ENCODE data around the gene CCDC28A.

CCDC28A gene

DNA sequence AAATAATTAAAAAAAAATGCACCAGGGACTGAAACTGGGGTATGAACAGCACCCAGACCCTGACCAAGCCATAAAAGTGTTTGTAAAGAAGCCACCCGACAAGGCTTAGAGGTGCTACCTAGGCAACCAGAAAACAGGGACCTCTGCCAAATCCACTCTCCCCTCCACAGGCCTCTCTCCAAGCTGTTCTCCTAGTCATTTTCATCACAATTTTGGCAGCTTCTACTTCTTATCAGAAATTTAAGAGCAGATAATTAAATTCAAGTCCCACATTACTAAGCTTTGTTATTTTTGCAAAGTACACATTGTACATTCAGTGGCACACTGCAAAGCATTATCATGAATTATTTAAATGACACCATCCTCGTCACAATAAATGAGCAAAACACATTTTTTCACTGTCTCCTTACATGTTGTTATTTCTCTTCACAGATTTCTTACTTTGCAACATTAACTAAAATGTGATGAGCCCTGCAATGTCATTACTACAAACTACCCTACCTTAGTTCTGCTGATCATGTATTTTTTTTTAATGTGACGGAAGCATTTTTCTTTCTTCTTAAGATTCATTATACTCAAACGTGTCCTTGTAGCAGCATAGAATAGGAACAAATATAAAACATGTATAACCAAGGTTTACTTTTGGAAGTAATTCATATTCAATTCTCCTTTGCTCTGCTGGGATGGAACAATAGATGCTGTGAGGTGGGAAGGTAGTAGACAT is 60.4 kb downstream of the CCDC28A start:
- no peak for DNase-seq (ENCODE audit: low read depth)

DNA sequence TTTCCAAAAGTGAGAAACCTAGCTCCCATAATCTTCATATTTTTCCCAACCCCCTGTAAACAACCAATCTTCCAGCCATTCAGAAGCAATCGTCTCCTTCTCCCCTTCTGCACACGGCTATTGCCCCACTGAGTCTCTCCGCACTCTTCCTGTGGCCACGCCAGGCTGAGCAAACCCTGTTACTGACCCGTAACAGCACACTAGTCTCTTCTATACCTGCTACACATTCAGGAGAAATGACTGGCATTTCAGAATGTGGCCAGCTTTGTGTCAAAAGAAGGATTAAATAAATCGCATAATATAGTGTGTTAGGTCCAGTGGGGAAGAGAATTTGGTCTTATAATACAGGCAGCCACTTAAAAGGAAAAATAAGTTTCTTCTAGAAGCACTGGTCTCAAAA is 63.7 kb downstream of the CCDC28A start:
- no peak for DNase-seq (ENCODE audit: low read depth)

Data from GM04503 (cell line).